Suprapubic skin (tissue), 4 donors: ENCODE measurements around the gene RPS18. TPM values are rescaled to one million over a fixed set of nuclear protein-coding genes. Genes with fewer than 3 reads are reported as not detected.
"Not testable (repeated sequence)": the region's sequence is repeated elsewhere in the genome, so short reads cannot be mapped to it uniquely, and the experiment has no call there.

Experiments
- DNase-seq, 2 donors: peaks; one replicate each; pipeline ENCODE4 v3.0.0-alpha.2; 2019; ENCODE audit warnings: low spot score in 2 of 2
- H3K27ac ChIP-seq: fragments of 200-600 bp; sonication (generic); one replicate; pipeline ENCODE4 v1.5.1; 2019
- H3K27me3 ChIP-seq: fragments of 200-600 bp; sonication (generic); one replicate; pipeline ENCODE4 v1.5.1; 2019
- H3K36me3 ChIP-seq: fragments of 200-600 bp; sonication (generic); one replicate; pipeline ENCODE4 v1.5.1; 2019
- H3K4me1 ChIP-seq: fragments of 200-600 bp; sonication (generic); one replicate; pipeline ENCODE4 v1.5.1; 2019
- H3K4me3 ChIP-seq: fragments of 200-600 bp; sonication (generic); one replicate; pipeline ENCODE4 v1.5.1; 2019; ENCODE audit warnings: mild to moderate bottlenecking
- H3K9me3 ChIP-seq: fragments of 200-600 bp; sonication (generic); one replicate; pipeline ENCODE4 v1.5.1; 2019
- EP300 ChIP-seq: sonication (generic); formaldehyde crosslinking; IDR thresholded peaks from one replicate; pipeline ENCODE4 v1.6.1; 2017; ENCODE audit warnings: antibody characterized with exemption
- POLR2A ChIP-seq, 2 donors: fragments of 450-650 bp; IDR thresholded peaks; one replicate each; pipeline ENCODE4 v1.6.1; 2017; ENCODE audit warnings: antibody characterized with exemption in 2 of 2, mild to moderate bottlenecking in 2 of 2, moderate library complexity in 2 of 2
- POLR2AphosphoS5 ChIP-seq, 3 donors: sonication (generic); formaldehyde crosslinking; IDR thresholded peaks; one replicate each; pipeline ENCODE4 v1.6.1; 2017; ENCODE audit warnings: antibody characterized with exemption in 3 of 3
- WGBS: methylation state at CpG from one replicate; pipeline ENCODE4 v1.1.5; 2018; 5-methylcytosine and 5-hydroxymethylcytosine counted together
- total RNA-seq, 4 donors: library from RNA; depleted of rRNA; stranded (reverse); fragments of >200 nt; gene quantifications; one replicate each; pipeline ENCODE4 v1.1.0, GENCODE V29; 2016
- TF ChIP-seq, protein P1 (sequence below), 2 donors: fragments of 200-600 bp in 1 of 2; fragments of 450-650 bp in 1 of 2; sonication (generic) in 1 of 2; IDR thresholded peaks; one replicate each; pipeline ENCODE4 v1.5.1; 2016 to 2019; ENCODE audit warnings: antibody characterized with exemption in 2 of 2, mild to moderate bottlenecking in 1 of 2, moderate library complexity in 1 of 2

RPS18 gene
- 1,000 to 10,000 TPM; 2,261 to 4,381 (median 4,042) TPM for total RNA-seq

DNA sequence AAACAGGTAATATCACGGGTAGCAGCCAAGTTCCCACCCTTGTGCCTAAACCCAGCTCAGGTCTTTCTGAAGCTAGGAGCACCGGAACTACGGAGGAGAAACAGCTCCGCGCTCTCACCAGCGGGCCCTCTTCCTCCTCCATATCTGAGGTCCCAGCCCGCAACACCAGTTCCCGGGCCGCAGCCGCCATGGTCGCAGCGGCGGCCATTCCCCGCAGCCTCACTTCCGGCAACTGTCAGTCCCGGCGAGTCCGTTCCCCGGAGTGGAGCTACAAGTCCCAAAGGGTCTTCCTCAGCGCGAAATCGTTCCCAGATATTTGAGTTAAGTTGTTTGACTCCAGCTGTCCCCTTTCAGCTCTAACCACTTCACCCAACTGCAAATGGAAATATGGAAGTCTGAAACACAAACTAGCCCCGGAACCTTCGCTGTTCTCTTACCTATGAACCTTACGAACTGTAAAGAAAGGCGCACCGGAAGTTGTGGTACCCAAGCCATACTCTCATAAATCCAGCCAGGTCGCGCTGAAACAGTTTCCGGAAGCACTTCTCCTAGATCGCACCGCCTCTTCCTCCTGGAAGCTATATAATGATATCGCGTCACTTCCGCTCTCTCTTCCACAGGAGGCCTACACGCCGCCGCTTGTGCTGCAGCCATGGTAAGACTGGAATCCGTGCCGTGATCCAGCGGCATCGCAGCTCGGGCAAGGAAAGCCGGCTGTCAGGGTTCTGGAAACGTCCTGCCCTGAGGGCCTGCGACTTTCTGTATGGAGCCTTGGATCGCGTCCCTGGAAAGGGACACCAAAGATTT, at the start of gene RPS18, which contains the start of gene VPS52:
TSS of gene RPS18 (plus strand) at position 608 of the 807 bp plus-strand sequence. CDS start at position 653, 45 bp downstream.
TSS of gene VPS52 (minus strand) at position 409 of the 807 bp plus-strand sequence. CDS start at position 208, 201 bp downstream.
- TF ChIP-seq, protein P1, sequence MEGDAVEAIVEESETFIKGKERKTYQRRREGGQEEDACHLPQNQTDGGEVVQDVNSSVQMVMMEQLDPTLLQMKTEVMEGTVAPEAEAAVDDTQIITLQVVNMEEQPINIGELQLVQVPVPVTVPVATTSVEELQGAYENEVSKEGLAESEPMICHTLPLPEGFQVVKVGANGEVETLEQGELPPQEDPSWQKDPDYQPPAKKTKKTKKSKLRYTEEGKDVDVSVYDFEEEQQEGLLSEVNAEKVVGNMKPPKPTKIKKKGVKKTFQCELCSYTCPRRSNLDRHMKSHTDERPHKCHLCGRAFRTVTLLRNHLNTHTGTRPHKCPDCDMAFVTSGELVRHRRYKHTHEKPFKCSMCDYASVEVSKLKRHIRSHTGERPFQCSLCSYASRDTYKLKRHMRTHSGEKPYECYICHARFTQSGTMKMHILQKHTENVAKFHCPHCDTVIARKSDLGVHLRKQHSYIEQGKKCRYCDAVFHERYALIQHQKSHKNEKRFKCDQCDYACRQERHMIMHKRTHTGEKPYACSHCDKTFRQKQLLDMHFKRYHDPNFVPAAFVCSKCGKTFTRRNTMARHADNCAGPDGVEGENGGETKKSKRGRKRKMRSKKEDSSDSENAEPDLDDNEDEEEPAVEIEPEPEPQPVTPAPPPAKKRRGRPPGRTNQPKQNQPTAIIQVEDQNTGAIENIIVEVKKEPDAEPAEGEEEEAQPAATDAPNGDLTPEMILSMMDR (IDR thresholded peaks at IDR 0.05): no peak
- TF ChIP-seq POLR2AphosphoS5 (IDR thresholded peaks at IDR 0.05) (peak; percentile 97 to 98 (median 98)), POLR2A (IDR thresholded peaks at IDR 0.05) (peak; percentile 85 to 93), EP300 (no peak)
- Histone ChIP-seq H3K36me3 (peaks cover 57% of the 10 kb centered on the region), H3K9me3 (no peaks in the 10 kb centered on the region), H3K27me3 (no peaks in the 10 kb centered on the region), H3K4me3 (peak within 1 kb of the TSS; percentile 85), H3K4me1 (peaks cover 58% of the 10 kb centered on the region), H3K27ac (peak within 1 kb of the TSS; percentile 97)
- DNase-seq: peak; percentile 96 to 98
- under 1% methylated on average over 27 of the region's 48 CpGs for whole genome bisulfite sequencing

DNA sequence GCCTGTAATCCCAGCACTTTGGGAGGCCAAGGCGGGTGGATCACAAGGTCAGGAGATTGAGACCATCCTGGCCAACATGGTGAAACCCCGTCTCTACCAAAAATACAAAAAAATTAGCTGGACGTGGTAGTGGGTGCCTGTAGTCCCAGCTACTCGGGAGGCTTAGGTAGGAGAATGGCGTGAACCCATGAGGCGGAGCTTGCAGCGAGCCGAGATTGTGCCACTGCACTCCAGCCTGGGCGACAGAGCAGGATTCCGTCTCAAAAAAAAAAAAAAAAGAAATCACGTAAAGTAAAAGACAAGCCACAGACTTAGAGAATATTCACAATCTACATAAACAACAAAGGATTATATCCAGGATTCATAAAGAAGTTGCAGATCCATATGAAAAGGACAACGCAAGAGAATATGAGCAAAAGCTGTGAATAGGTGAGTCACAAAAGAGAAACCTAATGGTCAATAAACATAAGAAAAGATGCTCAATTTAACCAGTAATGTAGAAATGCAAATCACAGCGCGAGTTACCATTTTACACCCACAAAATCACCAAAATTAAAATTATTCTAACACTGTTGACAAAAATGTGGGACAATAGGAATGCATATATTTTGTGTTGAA, 45.3 kb upstream of the RPS18 start:
- not testable (repeated sequence) for H3K36me3 ChIP-seq, H3K4me1 ChIP-seq, H3K4me3 ChIP-seq, H3K27ac ChIP-seq, H3K9me3 ChIP-seq
- peaks cover 23% of the 10 kb centered on the region for H3K27me3 ChIP-seq
- whole genome bisulfite sequencing: 39% methylated on average over 14 of the region's 14 CpGs
- peak in 1 of 2 donors; percentile 9 for DNase-seq

DNA sequence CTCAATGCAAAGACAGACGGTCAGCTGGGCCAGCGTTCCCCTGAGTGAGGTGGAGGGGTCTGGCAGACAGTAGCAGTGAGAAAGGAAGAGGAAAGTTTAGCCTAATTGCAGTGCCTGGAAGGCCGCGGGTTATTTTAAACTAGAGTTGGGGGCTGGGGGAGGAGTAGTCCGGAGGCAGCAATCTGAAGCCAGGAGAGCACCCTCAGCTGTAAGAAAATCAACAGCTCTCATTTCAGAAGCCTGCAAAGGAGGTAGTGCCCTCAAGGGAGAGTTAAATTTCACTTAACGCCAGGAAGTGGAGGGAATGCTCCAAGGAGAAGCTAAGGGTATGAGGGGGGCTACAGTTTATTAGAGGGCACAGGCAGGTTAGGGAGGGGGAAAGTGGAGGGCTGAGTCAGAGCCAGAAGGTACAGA, 36.6 kb upstream of the RPS18 start:
- Histone ChIP-seq H3K27me3 (peaks cover 27% of the 10 kb centered on the region), H3K9me3 (no peaks in the 10 kb centered on the region), H3K36me3 (no peaks in the 10 kb centered on the region), H3K27ac (no peak overlapping the region), H3K4me1 (no peaks in the 10 kb centered on the region), H3K4me3 (no peak overlapping the region)
- peak in 1 of 2 donors; percentile 9 for DNase-seq
- WGBS: 28% methylated on average over 6 of the region's 6 CpGs
- no peak for TF ChIP-seq POLR2AphosphoS5 (IDR thresholded peaks at IDR 0.05)
- TF ChIP-seq, protein P1 (IDR thresholded peaks at IDR 0.05): no peak
- no peak for TF ChIP-seq EP300
- TF ChIP-seq POLR2A (IDR thresholded peaks at IDR 0.05): no peak

DNA sequence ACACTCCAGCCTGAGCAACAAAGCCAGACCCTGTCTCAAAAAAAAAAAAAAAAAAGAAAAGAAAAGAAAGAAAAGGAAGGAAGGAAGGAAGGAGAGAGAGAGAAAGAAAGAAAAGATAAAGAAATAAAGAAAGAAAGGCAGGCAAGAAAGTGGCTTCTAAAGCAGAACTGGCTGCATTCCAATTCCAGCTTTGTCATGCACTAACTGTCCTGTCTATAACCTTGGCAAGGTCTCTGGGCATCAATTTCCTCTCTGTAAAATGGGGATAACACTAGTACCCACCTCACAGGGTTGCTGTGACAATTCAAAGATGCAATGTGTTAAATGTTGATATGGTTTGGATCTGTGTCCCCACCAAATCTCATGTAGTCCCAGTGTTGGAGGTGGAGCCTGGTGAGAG, 35.5 kb upstream of the RPS18 start:
- TF ChIP-seq, protein P1 (IDR thresholded peaks at IDR 0.05): no peak
- TF ChIP-seq EP300 (no peak), POLR2AphosphoS5 (IDR thresholded peaks at IDR 0.05) (no peak), POLR2A (IDR thresholded peaks at IDR 0.05) (no peak)
- Histone ChIP-seq H3K4me1 (no peaks in the 10 kb centered on the region), H3K9me3 (no peaks in the 10 kb centered on the region), H3K36me3 (no peaks in the 10 kb centered on the region), H3K27ac (no peak overlapping the region), H3K4me3 (no peak overlapping the region), H3K27me3 (peaks cover 34% of the 10 kb centered on the region)
- peak in 1 of 2 donors; percentile 6 for DNase-seq

DNA sequence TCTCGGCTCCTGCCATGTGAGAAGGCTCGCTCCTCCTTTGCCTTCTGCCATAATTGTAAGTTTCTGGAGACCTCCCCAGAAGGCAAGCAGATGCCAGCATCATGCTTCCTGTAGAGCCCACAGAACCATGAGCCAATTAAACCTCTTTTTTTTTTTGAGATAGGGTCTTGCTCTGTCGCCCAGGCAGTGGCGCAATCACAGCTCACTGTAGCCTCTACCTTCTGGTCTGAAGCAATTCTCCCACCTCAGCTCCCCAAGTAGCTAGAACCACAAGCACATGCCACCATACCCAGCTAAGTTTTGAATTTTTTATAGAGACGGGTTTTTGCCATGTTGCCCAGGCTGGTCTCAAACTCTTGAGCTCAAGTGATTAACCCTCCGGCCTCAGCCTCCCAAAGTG, 35.0 kb upstream of the RPS18 start:
- Histone ChIP-seq H3K27ac (no peak overlapping the region), H3K4me1 (no peaks in the 10 kb centered on the region), H3K9me3 (no peaks in the 10 kb centered on the region), H3K27me3 (peaks cover 34% of the 10 kb centered on the region), H3K36me3 (no peaks in the 10 kb centered on the region), H3K4me3 (no peak overlapping the region)
- WGBS: 87% methylated on average over 6 of the region's 6 CpGs
- TF ChIP-seq POLR2AphosphoS5 (IDR thresholded peaks at IDR 0.05): no peak
- TF ChIP-seq, protein P1 (IDR thresholded peaks at IDR 0.05): no peak
- no peak for TF ChIP-seq POLR2A (IDR thresholded peaks at IDR 0.05)
- no peak for TF ChIP-seq EP300
- DNase-seq: peak in 1 of 2 donors; percentile 6
